Vagina (tissue), 2 donors: ENCODE data around the gene AGBL1. TPM values are rescaled to one million over a fixed set of nuclear protein-coding genes. Genes with fewer than 3 reads are reported as not detected.

Experiments used
- DNase-seq, 2 donors: peaks; one replicate each; pipeline ENCODE4 v3.0.0-alpha.2; 2017; ENCODE audit errors: extremely low spot score in 2 of 2
- H3K27ac ChIP-seq: fragments of 200-600 bp; sonication (generic); one replicate; pipeline ENCODE4 v1.5.1; 2019
- H3K27me3 ChIP-seq: fragments of 200-600 bp; sonication (generic); one replicate; pipeline ENCODE4 v1.5.1; 2019
- H3K36me3 ChIP-seq, 2 donors: fragments of 200-600 bp; sonication (generic); one replicate each; pipeline ENCODE4 v1.5.1; 2017 to 2019
- H3K4me1 ChIP-seq: fragments of 200-600 bp; sonication (generic); one replicate; pipeline ENCODE4 v1.5.1; 2019
- H3K4me3 ChIP-seq, 2 donors: fragments of 200-600 bp; sonication (generic); 1 replicate in 1 of 2; 2 replicates in 1 of 2; pipeline ENCODE4 v1.5.1; 2016 to 2019
- H3K9me3 ChIP-seq: fragments of 200-600 bp; sonication (generic); one replicate; pipeline ENCODE4 v1.5.1; 2019
- POLR2A ChIP-seq, 2 donors: fragments of 450-650 bp; IDR thresholded peaks; one replicate each; pipeline ENCODE4 v1.6.1; 2017; ENCODE audit warnings: antibody characterized with exemption in 2 of 2, mild to moderate bottlenecking in 2 of 2, moderate library complexity in 2 of 2
- POLR2AphosphoS5 ChIP-seq, 2 donors: sonication (generic); formaldehyde crosslinking; IDR thresholded peaks; one replicate each; pipeline ENCODE4 v1.9.0; 2017; ENCODE audit warnings: antibody characterized with exemption in 2 of 2, mild to moderate bottlenecking in 2 of 2, low read depth in 1 of 2; ENCODE audit not compliant: insufficient read depth in 1 of 2
- intact Hi-C: fragments of 100-400 bp; cut with DNase I; formaldehyde crosslinking; loops from one replicate; pipeline ENCODE4 v1.15.1; 2023
- total RNA-seq: library from RNA; depleted of rRNA; stranded (reverse); fragments of >200 nt; gene quantifications from one replicate; pipeline ENCODE4 v1.2.3, GENCODE V29; 2016
- TF ChIP-seq, protein P1 (sequence below), 3 experiments: fragments of 450-650 bp in 2 of 3; fragments of 200-600 bp in 1 of 3; sonication (generic) in 1 of 3; IDR thresholded peaks; one replicate each; pipeline ENCODE4 v1.5.1; 2017 to 2019; ENCODE audit warnings: antibody characterized with exemption in 3 of 3, mild to moderate bottlenecking in 2 of 3, moderate library complexity in 2 of 3

AGBL1 gene
- total RNA-seq, 1 donor from 2014 or later, result not detected

DNA sequence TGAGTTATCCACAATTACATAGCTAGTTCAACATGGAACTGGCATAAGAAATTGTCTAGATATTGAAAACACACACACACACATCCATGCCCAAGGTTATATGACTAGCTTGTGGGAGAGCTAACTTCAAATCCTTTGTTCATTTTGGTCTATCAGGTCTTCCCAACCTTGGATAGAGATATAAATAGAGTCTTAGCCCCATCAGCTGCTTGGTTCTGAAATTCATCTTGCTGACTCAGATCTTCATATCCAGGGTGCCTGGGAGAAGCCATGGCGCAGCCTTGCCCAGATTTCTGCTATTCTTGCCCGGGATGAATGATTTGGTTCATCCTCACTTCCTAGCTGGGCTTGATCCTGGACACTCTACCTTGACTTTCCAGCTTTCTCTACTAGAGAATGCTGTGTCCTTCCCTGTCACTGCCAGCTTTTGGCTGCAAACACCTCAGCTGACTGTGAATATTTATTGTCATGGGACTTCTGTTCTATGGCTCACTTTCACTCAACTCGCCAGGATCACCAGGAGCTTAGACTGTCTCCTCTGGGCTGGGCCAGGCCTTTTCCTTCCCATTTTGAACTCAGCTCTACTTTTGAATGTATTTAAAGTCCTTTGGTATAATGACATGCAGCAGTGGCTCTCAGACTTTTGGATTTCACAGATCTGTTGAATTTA lies 324.4 kb downstream of the AGBL1 start:
- intact Hi-C loops, result no loop called here
- no peak overlapping the region for H3K4me3 ChIP-seq
- no peaks in the 10 kb centered on the region for H3K36me3 ChIP-seq
- DNase-seq, result no peak
- H3K27ac ChIP-seq, result no peak overlapping the region
- TF ChIP-seq, protein P1, sequence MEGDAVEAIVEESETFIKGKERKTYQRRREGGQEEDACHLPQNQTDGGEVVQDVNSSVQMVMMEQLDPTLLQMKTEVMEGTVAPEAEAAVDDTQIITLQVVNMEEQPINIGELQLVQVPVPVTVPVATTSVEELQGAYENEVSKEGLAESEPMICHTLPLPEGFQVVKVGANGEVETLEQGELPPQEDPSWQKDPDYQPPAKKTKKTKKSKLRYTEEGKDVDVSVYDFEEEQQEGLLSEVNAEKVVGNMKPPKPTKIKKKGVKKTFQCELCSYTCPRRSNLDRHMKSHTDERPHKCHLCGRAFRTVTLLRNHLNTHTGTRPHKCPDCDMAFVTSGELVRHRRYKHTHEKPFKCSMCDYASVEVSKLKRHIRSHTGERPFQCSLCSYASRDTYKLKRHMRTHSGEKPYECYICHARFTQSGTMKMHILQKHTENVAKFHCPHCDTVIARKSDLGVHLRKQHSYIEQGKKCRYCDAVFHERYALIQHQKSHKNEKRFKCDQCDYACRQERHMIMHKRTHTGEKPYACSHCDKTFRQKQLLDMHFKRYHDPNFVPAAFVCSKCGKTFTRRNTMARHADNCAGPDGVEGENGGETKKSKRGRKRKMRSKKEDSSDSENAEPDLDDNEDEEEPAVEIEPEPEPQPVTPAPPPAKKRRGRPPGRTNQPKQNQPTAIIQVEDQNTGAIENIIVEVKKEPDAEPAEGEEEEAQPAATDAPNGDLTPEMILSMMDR (IDR thresholded peaks at IDR 0.05), result no peak
- TF ChIP-seq POLR2AphosphoS5 (IDR thresholded peaks at IDR 0.05; ENCODE audit: insufficient read depth in 1 of 2, low read depth in 1 of 2) (no peak), POLR2A (IDR thresholded peaks at IDR 0.05) (no peak)
- H3K4me1 ChIP-seq, result no peaks in the 10 kb centered on the region
- no peaks in the 10 kb centered on the region for H3K9me3 ChIP-seq
- H3K27me3 ChIP-seq, result no peaks in the 10 kb centered on the region

DNA sequence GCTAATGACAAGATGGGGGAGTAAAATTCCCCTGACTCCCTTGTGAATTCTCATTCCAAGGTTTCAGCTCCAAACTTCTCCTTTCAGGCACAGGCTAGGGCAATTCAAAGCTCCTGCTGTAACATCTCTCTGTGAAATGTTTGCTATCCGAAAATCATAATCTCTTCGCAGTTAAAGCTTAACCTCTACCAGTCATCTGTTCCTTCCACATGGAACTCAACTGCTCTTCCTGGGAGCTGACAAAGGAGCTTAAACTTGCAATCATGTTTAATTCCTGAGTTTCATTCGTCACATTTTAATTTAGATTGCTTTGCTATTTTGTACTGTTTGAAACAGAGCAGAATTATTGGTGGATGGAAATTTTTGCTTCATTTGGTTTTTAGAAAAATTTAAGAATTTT lies 328.6 kb downstream of the AGBL1 start:
- no peak for DNase-seq
- Histone ChIP-seq H3K36me3 (no peaks in the 10 kb centered on the region), H3K27ac (no peak overlapping the region), H3K27me3 (no peaks in the 10 kb centered on the region), H3K4me3 (no peak overlapping the region), H3K9me3 (no peaks in the 10 kb centered on the region), H3K4me1 (no peaks in the 10 kb centered on the region)
- no peak for TF ChIP-seq POLR2AphosphoS5 (IDR thresholded peaks at IDR 0.05; ENCODE audit: insufficient read depth in 1 of 2, low read depth in 1 of 2)
- TF ChIP-seq POLR2A (IDR thresholded peaks at IDR 0.05), result no peak
- TF ChIP-seq, protein P1 (IDR thresholded peaks at IDR 0.05), result no peak
- intact Hi-C loops, result no loop called here

DNA sequence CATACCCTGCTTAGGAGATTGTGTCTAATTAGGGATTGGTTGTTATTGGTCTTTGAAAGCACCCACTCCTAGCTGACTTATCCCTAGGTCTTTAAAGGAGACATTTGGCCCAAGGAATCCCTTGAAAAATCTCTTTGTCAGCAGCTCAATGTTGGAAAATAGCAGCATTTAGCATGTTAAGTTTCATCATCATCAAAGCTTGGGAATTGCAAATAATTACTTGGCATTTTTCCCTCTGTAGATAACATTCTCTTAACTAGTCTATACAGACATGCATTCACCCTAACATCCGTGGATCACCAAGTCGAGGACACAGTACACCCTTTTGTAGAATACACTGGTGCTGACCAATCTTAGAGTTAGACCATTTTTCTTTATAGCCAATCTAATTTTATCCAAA lies 332.2 kb downstream of the AGBL1 start:
- intact Hi-C loops, result no loop called here
- TF ChIP-seq, protein P1 (IDR thresholded peaks at IDR 0.05), result no peak
- TF ChIP-seq POLR2A (IDR thresholded peaks at IDR 0.05), result no peak
- no peak for TF ChIP-seq POLR2AphosphoS5 (IDR thresholded peaks at IDR 0.05; ENCODE audit: insufficient read depth in 1 of 2, low read depth in 1 of 2)
- Histone ChIP-seq H3K36me3 (no peaks in the 10 kb centered on the region), H3K27ac (no peak overlapping the region), H3K4me1 (no peaks in the 10 kb centered on the region), H3K27me3 (no peaks in the 10 kb centered on the region), H3K4me3 (no peak overlapping the region), H3K9me3 (no peaks in the 10 kb centered on the region)
- no peak for DNase-seq

DNA sequence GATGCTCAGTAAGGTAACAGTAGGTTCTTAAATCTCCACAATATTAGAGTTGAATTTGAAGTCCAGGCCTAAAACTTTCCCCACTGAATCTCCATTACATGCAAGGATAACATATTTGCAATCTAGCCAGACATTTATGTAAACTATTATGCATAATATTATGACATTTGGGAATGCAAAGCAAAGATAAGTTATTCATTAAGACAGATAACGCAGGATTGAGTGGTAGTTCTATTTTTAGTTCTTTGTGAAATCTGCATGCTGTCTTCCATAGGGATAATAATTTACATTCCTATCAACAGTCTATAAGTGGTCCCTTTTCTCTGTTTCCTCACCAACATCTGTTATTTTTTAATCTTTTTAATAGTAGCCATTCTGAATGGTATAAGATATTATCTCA lies 333.5 kb downstream of the AGBL1 start:
- Histone ChIP-seq H3K27me3 (no peaks in the 10 kb centered on the region), H3K36me3 (no peaks in the 10 kb centered on the region), H3K27ac (no peak overlapping the region), H3K9me3 (no peaks in the 10 kb centered on the region), H3K4me1 (no peaks in the 10 kb centered on the region), H3K4me3 (no peak overlapping the region)
- intact Hi-C loops, result no loop called here
- no peak for DNase-seq
- no peak for TF ChIP-seq POLR2AphosphoS5 (IDR thresholded peaks at IDR 0.05; ENCODE audit: insufficient read depth in 1 of 2, low read depth in 1 of 2)
- TF ChIP-seq POLR2A (IDR thresholded peaks at IDR 0.05), result no peak
- TF ChIP-seq, protein P1 (IDR thresholded peaks at IDR 0.05), result no peak

DNA sequence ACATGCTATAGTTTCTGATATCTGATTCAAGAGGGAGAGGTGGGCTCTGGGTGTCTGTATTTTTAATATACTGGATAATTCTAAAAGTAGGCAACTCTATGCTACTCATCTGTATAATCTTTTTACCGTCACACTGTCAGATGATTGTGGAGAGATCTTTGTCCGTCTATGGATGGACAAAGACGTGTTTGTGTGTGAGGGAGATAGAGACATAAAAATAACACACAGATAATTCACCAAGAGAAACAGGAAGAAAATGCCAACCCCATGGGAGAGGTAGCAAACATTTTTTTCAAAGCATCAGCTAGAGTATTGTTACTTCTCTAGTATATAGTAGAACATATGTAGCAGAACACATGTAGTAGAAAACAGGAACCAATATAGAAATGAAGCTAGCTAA lies 346.1 kb downstream of the AGBL1 start:
- Histone ChIP-seq H3K36me3 (no peaks in the 10 kb centered on the region), H3K4me3 (no peak overlapping the region), H3K9me3 (peaks cover 5% of the 10 kb centered on the region), H3K4me1 (no peaks in the 10 kb centered on the region), H3K27ac (no peak overlapping the region), H3K27me3 (no peaks in the 10 kb centered on the region)
- intact Hi-C loops, result no loop called here
- TF ChIP-seq POLR2A (IDR thresholded peaks at IDR 0.05), result no peak
- TF ChIP-seq, protein P1 (IDR thresholded peaks at IDR 0.05), result no peak
- no peak for TF ChIP-seq POLR2AphosphoS5 (IDR thresholded peaks at IDR 0.05; ENCODE audit: insufficient read depth in 1 of 2, low read depth in 1 of 2)
- DNase-seq, result no peak
